Keratinocyte (primary cell): ENCODE measurements around the gene NEK9.

Source experiments
- EZH2 ChIP-seq: IDR thresholded peaks from one replicate; pipeline ENCODE4 v1.6.1; 2012; ENCODE audit warnings: inconsistent platforms, mild to moderate bottlenecking, low read length, moderate library complexity
- TF ChIP-seq, protein P1 (sequence below), 3 experiments: IDR thresholded peaks in 1 of 3; conservative IDR thresholded peaks in 1 of 3; optimal IDR thresholded peaks in 1 of 3; 2 replicates in 2 of 3; 3 replicates in 1 of 3; pipeline versions ENCODE3 to v1.5.1; 2011; ENCODE audit warnings: low read length in 3 of 3, mild to moderate bottlenecking in 3 of 3, moderate library complexity in 2 of 3, control low read depth in 1 of 3, inconsistent platforms in 1 of 3; ENCODE audit not compliant: insufficient read depth in 2 of 3; ENCODE audit errors: extremely low read depth in 1 of 3

DNA sequence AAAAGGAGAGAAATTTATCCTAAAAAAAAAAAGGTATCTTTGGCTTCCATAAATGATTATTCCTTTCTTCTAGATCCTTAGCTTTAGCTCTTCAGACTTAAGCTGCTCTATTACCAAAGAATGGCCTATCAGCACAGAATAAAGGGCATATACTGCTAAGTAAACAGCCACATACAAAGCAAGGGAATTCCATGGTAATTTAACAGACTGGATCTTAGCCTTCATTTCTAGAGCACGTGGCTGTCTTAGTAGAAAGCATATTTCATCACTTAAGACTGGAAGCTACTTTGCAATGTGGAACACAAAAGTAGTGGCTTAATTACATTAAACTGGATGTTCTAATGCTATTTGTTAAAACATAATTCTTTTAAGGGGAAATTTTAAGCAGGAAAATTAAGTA, 26.4 kb upstream of the NEK9 start:
- TF ChIP-seq, protein P1, sequence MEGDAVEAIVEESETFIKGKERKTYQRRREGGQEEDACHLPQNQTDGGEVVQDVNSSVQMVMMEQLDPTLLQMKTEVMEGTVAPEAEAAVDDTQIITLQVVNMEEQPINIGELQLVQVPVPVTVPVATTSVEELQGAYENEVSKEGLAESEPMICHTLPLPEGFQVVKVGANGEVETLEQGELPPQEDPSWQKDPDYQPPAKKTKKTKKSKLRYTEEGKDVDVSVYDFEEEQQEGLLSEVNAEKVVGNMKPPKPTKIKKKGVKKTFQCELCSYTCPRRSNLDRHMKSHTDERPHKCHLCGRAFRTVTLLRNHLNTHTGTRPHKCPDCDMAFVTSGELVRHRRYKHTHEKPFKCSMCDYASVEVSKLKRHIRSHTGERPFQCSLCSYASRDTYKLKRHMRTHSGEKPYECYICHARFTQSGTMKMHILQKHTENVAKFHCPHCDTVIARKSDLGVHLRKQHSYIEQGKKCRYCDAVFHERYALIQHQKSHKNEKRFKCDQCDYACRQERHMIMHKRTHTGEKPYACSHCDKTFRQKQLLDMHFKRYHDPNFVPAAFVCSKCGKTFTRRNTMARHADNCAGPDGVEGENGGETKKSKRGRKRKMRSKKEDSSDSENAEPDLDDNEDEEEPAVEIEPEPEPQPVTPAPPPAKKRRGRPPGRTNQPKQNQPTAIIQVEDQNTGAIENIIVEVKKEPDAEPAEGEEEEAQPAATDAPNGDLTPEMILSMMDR (optimal IDR thresholded peaks at IDR 0.05 in 1 of 3, IDR thresholded peaks at IDR 0.05 in 1 of 3, conservative IDR thresholded peaks at IDR 0.05 in 1 of 3; ENCODE audit: extremely low read depth in 1 of 3, insufficient read depth in 2 of 3, low read length in 3 of 3), result no peak
- TF ChIP-seq EZH2, result no peak
